Activated naive CD8-positive, alpha-beta T cell treated with anti-CD3 and anti-CD28 coated beads, Interleukin-2, amount 50 U/mL, for 24 hours (primary cell): Measurements from ENCODE around the gene STPG3.

Experiments
- ATAC-seq: fragments of 150-1000 bp; cut with Tn5 transposase; one replicate; pipeline ENCODE4 v1.10.0; 2021
- DNase-seq: peaks from one replicate; pipeline ENCODE4 v3.0.0; 2021
- H3K27ac Mint-ChIP-seq: one replicate; pipeline ENCODE4 v1.8.0; 2021; ENCODE audit warnings: mild to moderate bottlenecking, mixed read lengths
- H3K27me3 Mint-ChIP-seq: one replicate; pipeline ENCODE4 v1.8.0; 2021; ENCODE audit warnings: mixed read lengths
- H3K36me3 Mint-ChIP-seq: one replicate; pipeline ENCODE4 v1.8.0; 2021; ENCODE audit warnings: low read depth, mixed read lengths
- H3K4me1 Mint-ChIP-seq: one replicate; pipeline ENCODE4 v1.8.0; 2021; ENCODE audit warnings: mixed read lengths
- H3K4me3 Mint-ChIP-seq: one replicate; pipeline ENCODE4 v1.8.0; 2021; ENCODE audit warnings: mild to moderate bottlenecking, moderate library complexity, mixed read lengths
- H3K9me3 Mint-ChIP-seq: one replicate; pipeline ENCODE4 v1.8.0; 2021; ENCODE audit warnings: mixed read lengths

The STPG3 gene

GRCh38 chr9:137243626-137244485, 7.2 kb upstream of the STPG3 start:
- peaks cover 3% of the 10 kb centered on the region for H3K27me3 Mint-ChIP-seq
- H3K4me1 Mint-ChIP-seq: peaks cover 26% of the 10 kb centered on the region
- H3K36me3 Mint-ChIP-seq: peaks cover 25% of the 10 kb centered on the region
- H3K9me3 Mint-ChIP-seq: no peaks in the 10 kb centered on the region
- peak; percentile 12 for DNase-seq
- peak overlapping the region; percentile 83 for H3K4me3 Mint-ChIP-seq
- ATAC-seq: no peak
- no peak overlapping the region for H3K27ac Mint-ChIP-seq

GRCh38 chr9:137244486-137245449, 6.3 kb upstream of the STPG3 start:
- Mint-ChIP-seq H3K27me3 (peaks cover 3% of the 10 kb centered on the region), H3K4me3 (peak overlapping the region; percentile 24), H3K9me3 (no peaks in the 10 kb centered on the region), H3K4me1 (peaks cover 19% of the 10 kb centered on the region), H3K27ac (no peak overlapping the region), H3K36me3 (peaks cover 25% of the 10 kb centered on the region)
- DNase-seq (no peak), ATAC-seq (no peak)

DNA sequence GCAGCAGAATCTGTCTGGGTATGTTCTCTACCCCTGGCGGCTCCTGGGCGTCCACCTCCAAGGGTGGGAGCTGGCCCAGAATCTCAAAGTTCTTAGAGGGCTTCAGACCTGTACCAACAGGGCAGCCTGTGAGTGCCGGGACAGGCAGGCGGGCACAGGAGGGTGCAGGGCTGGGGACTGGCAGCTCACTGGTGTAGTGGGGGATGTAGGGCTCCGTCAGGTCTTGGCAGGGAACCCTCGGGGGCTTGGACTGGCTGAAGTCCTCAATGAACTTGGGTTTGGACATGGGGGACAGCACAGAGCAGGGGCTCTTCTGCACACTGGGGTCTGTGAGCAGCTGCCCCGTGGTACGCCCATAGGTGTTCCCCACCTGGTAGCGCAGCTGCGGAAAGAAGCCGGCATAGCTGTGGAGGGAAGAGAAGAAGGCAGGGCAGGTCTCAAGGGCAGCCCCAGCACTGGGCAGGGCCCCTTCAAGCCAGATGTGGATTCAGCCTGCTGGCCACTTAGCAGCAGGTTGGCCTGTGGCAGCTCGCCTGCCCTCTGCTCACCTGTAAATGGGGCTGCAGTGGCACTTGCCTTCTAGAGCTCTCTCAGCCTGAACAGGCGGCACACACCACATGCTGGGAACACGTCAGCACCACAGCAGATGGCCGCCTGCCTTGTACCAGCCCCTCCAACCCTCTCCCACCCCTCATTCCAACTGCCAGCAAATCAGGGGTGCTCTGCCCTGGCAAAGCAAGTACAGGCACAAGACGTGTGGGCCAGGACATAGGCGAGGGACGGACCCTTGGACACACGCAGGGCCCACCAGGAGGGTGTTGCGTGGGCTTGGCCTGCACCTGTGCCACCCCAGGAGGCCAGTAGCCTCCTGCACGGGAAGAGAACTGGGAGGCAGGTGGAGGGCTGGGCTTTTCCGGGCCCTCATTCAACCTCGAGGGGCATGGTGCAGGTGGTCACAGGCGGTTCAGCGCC, 5.3 kb upstream of the STPG3 start:
- peaks cover 18% of the 10 kb centered on the region for H3K4me1 Mint-ChIP-seq
- no peak overlapping the region for H3K4me3 Mint-ChIP-seq
- ATAC-seq (no peak), DNase-seq (no peak)
- peaks cover 3% of the 10 kb centered on the region for H3K27me3 Mint-ChIP-seq
- H3K9me3 Mint-ChIP-seq: no peaks in the 10 kb centered on the region
- H3K27ac Mint-ChIP-seq: no peak overlapping the region
- H3K36me3 Mint-ChIP-seq: peaks cover 25% of the 10 kb centered on the region

DNA sequence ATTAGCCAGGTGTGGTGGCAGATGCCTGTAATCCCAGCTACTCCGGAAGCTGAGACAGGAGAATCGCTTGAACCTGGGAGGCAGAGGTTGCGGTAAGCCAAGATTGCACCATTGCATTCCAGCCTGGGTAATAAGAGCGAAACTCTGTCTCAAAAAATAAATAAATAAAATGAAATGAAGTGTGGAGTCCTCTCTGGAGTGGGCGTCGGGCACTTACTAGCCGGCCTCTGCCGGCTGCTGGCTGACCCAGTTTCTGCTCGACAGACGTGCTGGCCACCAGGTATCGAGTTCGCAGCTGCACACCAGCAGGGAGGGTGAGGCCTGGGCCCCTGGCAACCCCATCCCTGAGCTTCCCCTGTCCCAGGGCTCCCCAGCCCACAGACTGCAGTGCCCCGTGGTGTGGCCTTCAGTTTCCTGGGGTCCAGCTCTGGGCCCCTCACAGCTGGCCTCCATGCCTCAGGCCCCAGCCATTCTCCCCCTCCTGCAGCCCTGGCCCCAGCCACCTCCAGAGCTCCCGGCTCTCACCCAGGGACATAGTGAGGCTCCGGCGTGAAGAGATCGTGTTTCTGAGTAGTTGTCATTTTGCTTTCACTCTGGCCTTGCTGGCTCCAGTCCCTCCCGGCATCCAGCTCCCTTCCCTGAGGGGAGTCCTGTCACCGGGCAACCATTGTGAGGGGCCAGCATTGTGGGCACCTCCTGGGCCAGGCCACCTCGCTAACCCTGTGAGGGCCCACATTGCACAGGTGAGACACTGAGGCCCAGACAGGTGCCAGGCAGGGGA, 3.8 kb upstream of the STPG3 start:
- ATAC-seq (no peak), DNase-seq (no peak)
- Mint-ChIP-seq H3K9me3 (no peaks in the 10 kb centered on the region), H3K36me3 (peaks cover 15% of the 10 kb centered on the region), H3K4me1 (peaks cover 10% of the 10 kb centered on the region), H3K27me3 (no peaks in the 10 kb centered on the region), H3K27ac (no peak overlapping the region), H3K4me3 (no peak overlapping the region)

DNA sequence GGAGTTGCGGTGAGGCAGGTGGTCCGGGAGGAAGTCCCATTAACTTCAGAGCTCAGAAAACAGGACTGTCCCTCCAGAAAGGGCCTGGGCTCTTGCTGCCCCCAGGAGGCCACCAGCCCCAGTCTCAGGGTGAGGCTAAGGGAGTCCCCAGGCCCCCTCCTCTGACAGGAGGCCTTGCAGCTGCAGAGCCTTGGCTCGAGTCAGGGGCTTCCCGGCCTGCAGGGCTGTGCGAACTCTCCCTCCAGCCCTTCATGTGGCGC, 3.2 kb upstream of the STPG3 start:
- ATAC-seq (no peak), DNase-seq (no peak)
- no peak overlapping the region for H3K4me3 Mint-ChIP-seq
- H3K27ac Mint-ChIP-seq: no peak overlapping the region
- H3K4me1 Mint-ChIP-seq: peaks cover 4% of the 10 kb centered on the region
- peaks cover 10% of the 10 kb centered on the region for H3K36me3 Mint-ChIP-seq
- H3K9me3 Mint-ChIP-seq: no peaks in the 10 kb centered on the region
- H3K27me3 Mint-ChIP-seq: no peaks in the 10 kb centered on the region

GRCh38 chr9:137250329-137251193, 525 bp upstream of the STPG3 start:
- ATAC-seq: no peak
- Mint-ChIP-seq H3K36me3 (no peaks in the 10 kb centered on the region), H3K9me3 (no peaks in the 10 kb centered on the region), H3K27ac (no peak overlapping the region), H3K27me3 (peaks cover 2% of the 10 kb centered on the region), H3K4me1 (peaks cover 4% of the 10 kb centered on the region), H3K4me3 (no peak overlapping the region)
- no peak for DNase-seq

- DNase-seq (no peak), ATAC-seq (no peak)
- Mint-ChIP-seq H3K27ac (no peak overlapping the region), H3K4me1 (peaks cover 11% of the 10 kb centered on the region), H3K36me3 (peaks cover 3% of the 10 kb centered on the region), H3K27me3 (peaks cover 2% of the 10 kb centered on the region), H3K9me3 (no peaks in the 10 kb centered on the region), H3K4me3 (no peak overlapping the region)
Measured at GRCh38 chr9:137251490-137252268, 593 bp downstream of the STPG3 start.

- Mint-ChIP-seq H3K4me1 (peaks cover 13% of the 10 kb centered on the region), H3K27me3 (peaks cover 2% of the 10 kb centered on the region), H3K36me3 (peaks cover 7% of the 10 kb centered on the region), H3K9me3 (no peaks in the 10 kb centered on the region), H3K4me3 (no peak overlapping the region), H3K27ac (no peak overlapping the region)
- ATAC-seq (no peak), DNase-seq (no peak)
Measured at GRCh38 chr9:137252555-137253506, 1.7 kb downstream of the STPG3 start.

DNA sequence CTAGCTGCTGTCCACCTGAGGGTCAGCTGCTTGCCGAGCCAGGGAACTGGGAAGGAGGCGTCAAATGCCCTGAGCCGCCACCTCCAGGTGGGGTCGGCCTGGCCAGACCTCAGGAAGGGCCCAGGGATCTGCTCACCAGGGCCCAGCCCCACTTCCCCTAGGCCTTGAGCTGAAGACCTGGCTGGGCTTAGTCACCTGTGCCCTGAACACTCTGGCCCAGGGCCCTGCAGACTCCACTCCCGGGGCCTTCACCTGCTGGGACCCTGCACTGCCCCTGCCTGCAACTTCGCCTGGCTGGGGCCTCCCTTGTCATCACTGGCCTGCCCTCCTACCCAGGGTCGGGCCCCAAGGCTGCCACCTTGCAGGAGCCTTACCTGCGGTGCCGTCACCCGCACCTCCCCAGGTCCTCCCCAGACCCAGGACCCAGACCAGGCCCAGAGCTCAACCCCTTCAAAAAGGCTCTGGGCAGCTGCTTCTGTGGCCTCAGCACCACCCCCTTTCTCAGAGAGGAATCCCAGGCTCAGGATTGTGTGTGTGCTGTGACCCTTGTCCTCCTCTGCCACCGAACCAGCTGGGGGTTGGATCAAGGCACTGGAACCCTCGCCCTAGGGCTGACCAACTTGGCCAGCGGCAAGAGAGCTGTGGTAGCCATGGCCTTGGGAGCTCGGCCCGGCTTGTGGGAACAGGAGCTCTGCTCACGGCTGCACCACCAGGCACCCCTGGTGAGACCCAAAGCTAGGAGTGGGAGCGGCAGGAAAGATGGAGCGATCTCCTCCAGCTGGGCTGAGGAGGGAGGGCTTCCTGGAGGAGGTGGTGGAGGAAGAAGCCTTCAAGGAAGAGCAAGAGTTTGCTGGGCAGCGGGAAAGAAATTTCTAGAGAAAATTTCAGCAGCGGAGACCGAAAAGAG, 2.9 kb downstream of the STPG3 start:
- Mint-ChIP-seq H3K27ac (peak overlapping the region; percentile 81), H3K4me3 (peak overlapping the region; percentile 83), H3K4me1 (peaks cover 13% of the 10 kb centered on the region), H3K36me3 (peaks cover 9% of the 10 kb centered on the region), H3K9me3 (no peaks in the 10 kb centered on the region), H3K27me3 (peaks cover 2% of the 10 kb centered on the region)
- no peak for ATAC-seq
- DNase-seq: no peak

GRCh38 chr9:137254624-137255447, 3.8 kb downstream of the STPG3 start, which contains the start of gene NELFB:
TSS of gene NELFB (plus strand) at chr9:137255327.
- peaks cover 10% of the 10 kb centered on the region for H3K36me3 Mint-ChIP-seq
- no peaks in the 10 kb centered on the region for H3K9me3 Mint-ChIP-seq
- peak; percentile 99 for DNase-seq
- H3K4me1 Mint-ChIP-seq: peaks cover 13% of the 10 kb centered on the region
- peak within 1 kb of the TSS; percentile 83 for H3K4me3 Mint-ChIP-seq
- peaks cover 2% of the 10 kb centered on the region for H3K27me3 Mint-ChIP-seq
- peak; percentile 86 for ATAC-seq
- peak within 1 kb of the TSS; percentile 81 for H3K27ac Mint-ChIP-seq
